Left lung (tissue), 10 donors: ENCODE results near the gene FOXP2. TPM values are rescaled to one million over a fixed set of nuclear protein-coding genes. Genes with fewer than 3 reads are reported as not detected.
A peak's percentile ranks its signal among the peaks of the same experiment; 100 is the strongest.

Experiments used
- ATAC-seq: fragments of 200-7000 bp; cut with Tn5 transposase; one replicate; pipeline ENCODE4 v1.9.1; 2020; ENCODE audit warnings: moderate library complexity
- DNase-seq, 4 donors: peaks; one replicate each; pipeline ENCODE4 v3.0.0-alpha.2; 2013 to 2020
- H3K27ac ChIP-seq, 2 donors: fragments of 200-600 bp; sonication (generic) in 1 of 2; one replicate each; pipeline versions ENCODE4 v1.5.0 to v1.8.0; 2020 to 2021
- H3K27me3 ChIP-seq, 2 donors: fragments of 200-600 bp; sonication (generic) in 1 of 2; one replicate each; pipeline versions ENCODE4 v1.5.0 to v1.8.0; 2020 to 2021
- H3K36me3 ChIP-seq, 2 donors: fragments of 200-600 bp; sonication (generic) in 1 of 2; one replicate each; pipeline versions ENCODE4 v1.5.0 to v1.8.0; 2020 to 2021
- H3K4me1 ChIP-seq, 2 donors: fragments of 200-600 bp; one replicate each; pipeline ENCODE4 v1.8.0; 2021
- H3K4me3 ChIP-seq, 2 donors: fragments of 200-600 bp; sonication (generic) in 1 of 2; one replicate each; pipeline versions ENCODE4 v1.5.0 to v1.8.0; 2020 to 2021; ENCODE audit warnings: mild to moderate bottlenecking in 1 of 2
- H3K9me3 ChIP-seq, 2 donors: fragments of 200-600 bp; sonication (generic) in 1 of 2; one replicate each; pipeline versions ENCODE4 v1.5.0 to v1.8.0; 2020 to 2021
- CTCF ChIP-seq, 2 donors: fragments of 200-600 bp; sonication (generic) in 1 of 2; IDR thresholded peaks; one replicate each; pipeline versions ENCODE4 v1.5.0 to v1.8.0; 2021; ENCODE audit warnings: antibody characterized with exemption in 2 of 2
- intact Hi-C, 2 donors: fragments of 100-400 bp; cut with DNase I; formaldehyde crosslinking; loops; one replicate each; pipeline versions ENCODE4 v1.11.2 to v1.14.2; 2022
- polyA plus RNA-seq, 6 donors: library from polyadenylated mRNA; unstranded; fragments of 120-200 nt; gene quantifications; one replicate each; pipeline ENCODE4 v1.2.1, GENCODE V29; 2013; ENCODE audit not compliant: insufficient read length in 6 of 6
- total RNA-seq, 2 donors: library from RNA; stranded (reverse); fragmentation: NEBNext Ultra II Directional; extraction: Animal tissue kit (Norgen Biotek cat#: 25700); gene quantifications; one replicate each; pipeline ENCODE4 v1.2.1, GENCODE V29; 2021
- donor health status: DM: no; HTN: yes; CAD: no.
- donor health status: DM: no; HTN: no; CAD: no.

Gene FOXP2
- total and polyA plus RNA-seq, 8 donors = 5.9 to 86.8 (median 50.3) TPM

DNA sequence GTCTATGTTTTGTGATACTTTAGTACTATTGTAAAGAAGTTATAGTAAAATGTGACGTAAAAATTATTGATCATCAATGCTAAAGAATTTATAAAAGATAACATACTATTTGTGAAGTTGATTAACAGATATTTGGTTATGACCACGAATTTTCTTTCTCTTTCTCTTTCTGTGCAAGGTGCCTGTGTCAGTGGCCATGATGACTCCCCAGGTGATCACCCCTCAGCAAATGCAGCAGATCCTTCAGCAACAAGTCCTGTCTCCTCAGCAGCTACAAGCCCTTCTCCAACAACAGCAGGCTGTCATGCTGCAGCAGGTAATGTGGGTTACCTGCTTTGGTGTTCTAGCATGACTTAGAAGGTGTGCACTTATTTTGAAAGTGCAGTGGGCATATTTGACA is 213.7 kb downstream of the FOXP2 start:
- no peaks in the 10 kb centered on the region for H3K36me3 ChIP-seq
- no peaks in the 10 kb centered on the region for H3K9me3 ChIP-seq
- H3K27me3 ChIP-seq = no peaks in the 10 kb centered on the region
- intact Hi-C loops = no loop called here
- DNase-seq (no peak), ATAC-seq (no peak)
- H3K27ac ChIP-seq = no peak overlapping the region
- TF ChIP-seq CTCF (IDR thresholded peaks at IDR 0.05) = no peak
- H3K4me3 ChIP-seq = no peak overlapping the region
- no peaks in the 10 kb centered on the region for H3K4me1 ChIP-seq

DNA sequence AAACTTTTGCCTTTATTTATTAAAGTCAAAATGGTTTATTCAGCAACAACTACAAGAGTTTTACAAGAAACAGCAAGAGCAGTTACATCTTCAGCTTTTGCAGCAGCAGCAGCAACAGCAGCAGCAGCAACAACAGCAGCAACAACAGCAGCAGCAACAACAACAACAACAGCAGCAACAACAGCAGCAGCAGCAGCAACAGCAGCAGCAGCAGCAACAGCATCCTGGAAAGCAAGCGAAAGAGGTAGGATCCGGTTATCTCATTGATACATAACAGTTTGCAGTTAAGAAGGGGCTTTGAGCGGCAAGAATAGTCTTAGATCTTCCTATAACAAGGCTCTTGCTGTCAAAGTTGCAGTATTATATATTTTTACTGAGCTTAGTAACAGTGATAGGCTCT is 215.1 kb downstream of the FOXP2 start:
- Histone ChIP-seq H3K27me3 (no peaks in the 10 kb centered on the region), H3K9me3 (no peaks in the 10 kb centered on the region), H3K4me3 (no peak overlapping the region), H3K4me1 (no peaks in the 10 kb centered on the region), H3K27ac (no peak overlapping the region), H3K36me3 (no peaks in the 10 kb centered on the region)
- DNase-seq (no peak), ATAC-seq (no peak)
- intact Hi-C loops = no loop called here
- no peak for TF ChIP-seq CTCF (IDR thresholded peaks at IDR 0.05)

- no peak for ATAC-seq
- TF ChIP-seq CTCF (IDR thresholded peaks at IDR 0.05) = no peak
- intact Hi-C loops = no loop called here
- Histone ChIP-seq H3K27ac (no peak overlapping the region), H3K9me3 (no peaks in the 10 kb centered on the region), H3K4me3 (no peak overlapping the region), H3K27me3 (no peaks in the 10 kb centered on the region), H3K36me3 (no peaks in the 10 kb centered on the region), H3K4me1 (no peaks in the 10 kb centered on the region)
- no peak for DNase-seq
Observed at GRCh38 chr7:114630201-114630990, 215.8 kb downstream of the FOXP2 start.

GRCh38 chr7:114631249-114631822 is 216.7 kb downstream of the FOXP2 start:
- Histone ChIP-seq H3K4me1 (no peaks in the 10 kb centered on the region), H3K4me3 (no peak overlapping the region), H3K27ac (no peak overlapping the region), H3K9me3 (no peaks in the 10 kb centered on the region), H3K27me3 (no peaks in the 10 kb centered on the region), H3K36me3 (no peaks in the 10 kb centered on the region)
- DNase-seq = peak in 1 of 4 donors; percentile 13
- intact Hi-C loops = no loop called here
- ATAC-seq = no peak
- TF ChIP-seq CTCF (IDR thresholded peaks at IDR 0.05) = no peak

DNA sequence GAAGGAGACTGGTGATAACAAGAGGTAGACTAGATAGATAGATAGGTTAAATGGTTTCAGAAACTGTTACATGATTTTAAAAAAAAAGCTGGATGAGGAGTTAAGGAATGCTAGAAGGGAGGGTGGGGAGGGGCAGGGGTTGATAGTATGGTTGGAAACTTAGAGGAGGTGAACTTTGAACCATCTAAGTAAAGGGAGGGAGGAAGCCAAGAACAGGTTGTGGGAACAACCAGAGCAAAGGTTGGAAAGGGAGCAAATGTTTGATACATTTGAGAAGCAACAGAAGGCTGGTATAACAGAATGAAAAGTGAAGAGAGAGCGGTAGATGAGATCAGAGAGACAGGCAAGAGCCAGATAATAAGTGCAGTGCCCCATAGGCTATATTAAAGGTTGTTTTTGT is 224.8 kb downstream of the FOXP2 start:
- ATAC-seq (no peak), DNase-seq (no peak)
- no peaks in the 10 kb centered on the region for H3K27me3 ChIP-seq
- H3K4me1 ChIP-seq = no peaks in the 10 kb centered on the region
- TF ChIP-seq CTCF (IDR thresholded peaks at IDR 0.05) = no peak
- intact Hi-C loops = no loop called here
- no peak overlapping the region for H3K27ac ChIP-seq
- no peaks in the 10 kb centered on the region for H3K36me3 ChIP-seq
- no peak overlapping the region for H3K4me3 ChIP-seq
- no peaks in the 10 kb centered on the region for H3K9me3 ChIP-seq
